ENCODE measurements around the gene MAP3K2. TPM values are rescaled to one million over a fixed set of nuclear protein-coding genes. Genes with fewer than 3 reads are reported as not detected.
A peak's percentile ranks its signal among the peaks of the same experiment; 100 is the strongest.

Gene MAP3K2
- total and polyA plus RNA-seq, 2 of the 4 experiments (the other 2 are of a cell fraction) = 6.2 to 30.8 TPM

- peak; percentile 70 for TF ChIP-seq FOS (IDR thresholded peaks at IDR 0.05; ENCODE audit: low read depth, low read length)
- TF ChIP-seq RAD21 (IDR thresholded peaks at IDR 0.05; ENCODE audit: low read length) = 0 out of 2 replicates have a peak, but pooled peaks have one; percentile 2
- TF ChIP-seq POLR2A (IDR thresholded peaks at IDR 0.05; ENCODE audit: low read depth, low read length) = no peak
These were observed 26.2 kb upstream of the MAP3K2 start (continued) for GRCh38 chr2:127413782-127414637.

GRCh38 chr2:127413200-127413599, 25.4 kb upstream of the MAP3K2 start:
- Histone ChIP-seq H2BK120ac (ENCODE audit: low read depth, low read length) (no peak overlapping the region), H3K23ac (ENCODE audit: low read depth, low read length) (no peak overlapping the region), H3K4me3 (ENCODE audit: insufficient read depth, low read depth, low read length) (no peak overlapping the region), H2BK20ac (ENCODE audit: low read depth, low read length) (no peak overlapping the region), H3K9ac (ENCODE audit: low read depth, low read length) (no peak overlapping the region), H3K4me1 (ENCODE audit: control insufficient read depth, insufficient read depth, low read length) (peaks cover 20% of the 10 kb centered on the region), H3K27me3 (ENCODE audit: control insufficient read depth, insufficient read depth, low read length) (no peaks in the 10 kb centered on the region; the same call in 1 of the 2 replicates), H2BK5ac (ENCODE audit: low read depth, low read length, poor library complexity, severe bottlenecking) (peak overlapping the region; percentile 4), H2AK5ac (ENCODE audit: low read depth, low read length) (no peak overlapping the region), H2AFZ (replicated peaks; ENCODE audit: low read length, poor library complexity) (no peak overlapping the region), H4K20me1 (ENCODE audit: insufficient read depth, low read length) (no peaks in the 10 kb centered on the region), H3K27ac (ENCODE audit: insufficient read depth, low read length) (no peak overlapping the region), H3K4me2 (ENCODE audit: low read depth, low read length) (no peak overlapping the region), H4K5ac (ENCODE audit: low read depth, low read length) (no peak overlapping the region), H2BK15ac (ENCODE audit: low read depth, low read length) (no peak overlapping the region), H3K36me3 (ENCODE audit: control insufficient read depth, insufficient read depth, low read length) (no peaks in the 10 kb centered on the region), H3K9me1 (ENCODE audit: insufficient read depth, low read length) (peaks cover 23% of the 10 kb centered on the region), H3K56ac (ENCODE audit: extremely low read depth, insufficient read depth, low read length) (no peak overlapping the region), H3K4ac (ENCODE audit: low read depth, low read length) (peak overlapping the region; percentile 2; the same call in 1 of the 2 replicates), H2AK9ac (replicated peaks; ENCODE audit: low read depth, low read length, poor library complexity) (no peak overlapping the region), H3K79me1 (ENCODE audit: low read depth in 1 of 2, low read length in 2 of 2) (peaks cover 0 to 7% of the 10 kb centered on the region in 2 experiments; a peak in 1 of 4 replicates), H4K91ac (ENCODE audit: insufficient read depth, low read depth, low read length) (no peak overlapping the region), H3K18ac (ENCODE audit: low read depth, low read length) (no peak overlapping the region), H3K9me3 (ENCODE audit: control insufficient read depth, insufficient read depth, low read length) (no peaks in the 10 kb centered on the region), H4K8ac (ENCODE audit: low read depth in 2 of 2, low read length in 2 of 2) (no peak overlapping the region), H3K14ac (replicated peaks; ENCODE audit: low read depth, low read length) (no peak overlapping the region)
- in situ Hi-C loops (cut with MboI; ENCODE audit: low sequenced_read_pairs) (no loop called here), dilution Hi-C loops (cut with HindIII; ENCODE audit: low sequenced_read_pairs, unreplicated experiment) (no loop called here), intact Hi-C loops (cut with micrococcal nuclease) (no loop called here)
- POLR2A ChIA-PET (ENCODE audit: unreplicated experiment) = no interaction called here
- DNase-seq = no peak
- BruUV-seq (replicated peaks) = no TSS peak
- TF ChIP-seq MAFK (IDR thresholded peaks at IDR 0.05; ENCODE audit: low read depth, low read length) = no peak
- WGBS, 2 experiments (ENCODE audit: extremely low coverage in 2 of 2, insufficient read length in 1 of 2) = no CpG with 5 or more reads among the region's 3 CpGs
- ATAC-seq (ENCODE audit: low read depth) = no peak
- CTCF ChIA-PET = interaction anchor here (0.6 kb wide), 1 partner anchor 17 kb away, joined by 3 read pairs; no protein-coding TSS in a partner anchor
